ENCODE results near the gene SLC5A6. TPM values are rescaled to one million over a fixed set of nuclear protein-coding genes. Genes with fewer than 3 reads are reported as not detected.

SLC5A6 gene
- total RNA-seq, 1 experiment from 2014 or later, result 111 TPM

DNA sequence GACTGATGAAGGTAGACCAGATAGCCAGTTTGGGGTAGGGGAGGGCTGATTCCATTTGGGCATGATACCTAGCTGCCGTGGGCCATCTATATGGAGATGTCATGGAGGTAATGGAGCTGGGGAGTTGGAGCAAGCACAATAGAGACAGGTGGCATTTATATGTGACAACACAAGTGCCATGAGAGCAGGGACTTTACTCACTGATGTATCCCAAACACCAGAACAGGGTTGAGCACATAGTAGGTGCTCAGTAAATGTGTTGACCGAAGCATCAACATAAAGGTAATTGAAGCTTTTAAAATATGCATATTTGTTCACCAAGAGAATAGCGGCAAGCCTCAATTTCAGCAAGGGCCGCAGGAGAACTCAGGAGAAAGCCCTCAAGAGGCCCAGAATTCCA is 35.8 kb upstream of the SLC5A6 start:
- Mint-ChIP-seq H3K4me3 (no peak overlapping the region), H3K36me3 (peaks cover 16% of the 10 kb centered on the region), H3K4me1 (peaks cover 18% of the 10 kb centered on the region), H3K27ac (no peak overlapping the region), H3K9me3 (no peaks in the 10 kb centered on the region), H3K27me3 (ENCODE audit: low read depth) (peaks cover 7% of the 10 kb centered on the region)
- CTCF ChIA-PET, result interaction anchor here (2.2 to 5.5 kb wide), 3 partner anchors 33 to 54 kb away, joined by 22 to 106 read pairs (median 74); partner anchors contain the start of gene TRIM54
- ATAC-seq (no peak), DNase-seq (ENCODE audit: low spot score) (no peak)
- TF ChIP-seq ZNF671 (CRISPR knock-in tag; IDR thresholded peaks at IDR 0.05), result peak; percentile 78
- peak; percentile 65 for TF ChIP-seq NFATC4 (CRISPR knock-in tag; IDR thresholded peaks at IDR 0.05)
- TF ChIP-seq FOXK1 (CRISPR knock-in tag; IDR thresholded peaks at IDR 0.05), result no peak
- TF ChIP-seq, protein P1, sequence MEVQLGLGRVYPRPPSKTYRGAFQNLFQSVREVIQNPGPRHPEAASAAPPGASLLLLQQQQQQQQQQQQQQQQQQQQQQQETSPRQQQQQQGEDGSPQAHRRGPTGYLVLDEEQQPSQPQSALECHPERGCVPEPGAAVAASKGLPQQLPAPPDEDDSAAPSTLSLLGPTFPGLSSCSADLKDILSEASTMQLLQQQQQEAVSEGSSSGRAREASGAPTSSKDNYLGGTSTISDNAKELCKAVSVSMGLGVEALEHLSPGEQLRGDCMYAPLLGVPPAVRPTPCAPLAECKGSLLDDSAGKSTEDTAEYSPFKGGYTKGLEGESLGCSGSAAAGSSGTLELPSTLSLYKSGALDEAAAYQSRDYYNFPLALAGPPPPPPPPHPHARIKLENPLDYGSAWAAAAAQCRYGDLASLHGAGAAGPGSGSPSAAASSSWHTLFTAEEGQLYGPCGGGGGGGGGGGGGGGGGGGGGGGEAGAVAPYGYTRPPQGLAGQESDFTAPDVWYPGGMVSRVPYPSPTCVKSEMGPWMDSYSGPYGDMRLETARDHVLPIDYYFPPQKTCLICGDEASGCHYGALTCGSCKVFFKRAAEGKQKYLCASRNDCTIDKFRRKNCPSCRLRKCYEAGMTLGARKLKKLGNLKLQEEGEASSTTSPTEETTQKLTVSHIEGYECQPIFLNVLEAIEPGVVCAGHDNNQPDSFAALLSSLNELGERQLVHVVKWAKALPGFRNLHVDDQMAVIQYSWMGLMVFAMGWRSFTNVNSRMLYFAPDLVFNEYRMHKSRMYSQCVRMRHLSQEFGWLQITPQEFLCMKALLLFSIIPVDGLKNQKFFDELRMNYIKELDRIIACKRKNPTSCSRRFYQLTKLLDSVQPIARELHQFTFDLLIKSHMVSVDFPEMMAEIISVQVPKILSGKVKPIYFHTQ (CRISPR knock-in tag; IDR thresholded peaks at IDR 0.05), result 0 out of 2 replicates have a peak, but pooled peaks have one; percentile 5
- no peak for TF ChIP-seq KAT7 (CRISPR knock-in tag; IDR thresholded peaks at IDR 0.05; ENCODE audit: borderline replicate concordance)
- POLR2A ChIA-PET, result interaction anchor here (1.3 kb wide), 1 partner anchor 114 kb away, joined by 4 read pairs; the partner anchor contains the start of gene PREB

- no peak for ATAC-seq
- POLR2A ChIA-PET, result interaction anchor here (1.0 kb wide), 1 partner anchor 10 kb away, joined by 3 read pairs; no protein-coding TSS in a partner anchor
These were observed 33.6 kb upstream of the SLC5A6 start for GRCh38 chr2:27245626-27246025.

GRCh38 chr2:27245116-27245515 is 33.0 kb upstream of the SLC5A6 start:
- Mint-ChIP-seq H3K9me3 (no peaks in the 10 kb centered on the region), H3K27me3 (ENCODE audit: low read depth) (no peaks in the 10 kb centered on the region; the same call in 1 of the 2 replicates), H3K4me3 (no peak overlapping the region), H3K4me1 (no peaks in the 10 kb centered on the region), H3K36me3 (peaks cover 44% of the 10 kb centered on the region), H3K27ac (peak overlapping the region; percentile 65; the same call in 1 of the 2 replicates)
- POLR2A ChIA-PET, result interaction anchor here (1.0 kb wide), 1 partner anchor 9 kb away, joined by 3 read pairs; no protein-coding TSS in a partner anchor
- DNase-seq (ENCODE audit: low spot score) (no peak), ATAC-seq (no peak)
- CTCF ChIA-PET, result interaction anchor here (0.7 to 1.9 kb wide), 4 partner anchors 47 to 221 kb away, joined by 3 to 4 read pairs (median 3); no protein-coding TSS in a partner anchor
- TF ChIP-seq, protein P2, sequence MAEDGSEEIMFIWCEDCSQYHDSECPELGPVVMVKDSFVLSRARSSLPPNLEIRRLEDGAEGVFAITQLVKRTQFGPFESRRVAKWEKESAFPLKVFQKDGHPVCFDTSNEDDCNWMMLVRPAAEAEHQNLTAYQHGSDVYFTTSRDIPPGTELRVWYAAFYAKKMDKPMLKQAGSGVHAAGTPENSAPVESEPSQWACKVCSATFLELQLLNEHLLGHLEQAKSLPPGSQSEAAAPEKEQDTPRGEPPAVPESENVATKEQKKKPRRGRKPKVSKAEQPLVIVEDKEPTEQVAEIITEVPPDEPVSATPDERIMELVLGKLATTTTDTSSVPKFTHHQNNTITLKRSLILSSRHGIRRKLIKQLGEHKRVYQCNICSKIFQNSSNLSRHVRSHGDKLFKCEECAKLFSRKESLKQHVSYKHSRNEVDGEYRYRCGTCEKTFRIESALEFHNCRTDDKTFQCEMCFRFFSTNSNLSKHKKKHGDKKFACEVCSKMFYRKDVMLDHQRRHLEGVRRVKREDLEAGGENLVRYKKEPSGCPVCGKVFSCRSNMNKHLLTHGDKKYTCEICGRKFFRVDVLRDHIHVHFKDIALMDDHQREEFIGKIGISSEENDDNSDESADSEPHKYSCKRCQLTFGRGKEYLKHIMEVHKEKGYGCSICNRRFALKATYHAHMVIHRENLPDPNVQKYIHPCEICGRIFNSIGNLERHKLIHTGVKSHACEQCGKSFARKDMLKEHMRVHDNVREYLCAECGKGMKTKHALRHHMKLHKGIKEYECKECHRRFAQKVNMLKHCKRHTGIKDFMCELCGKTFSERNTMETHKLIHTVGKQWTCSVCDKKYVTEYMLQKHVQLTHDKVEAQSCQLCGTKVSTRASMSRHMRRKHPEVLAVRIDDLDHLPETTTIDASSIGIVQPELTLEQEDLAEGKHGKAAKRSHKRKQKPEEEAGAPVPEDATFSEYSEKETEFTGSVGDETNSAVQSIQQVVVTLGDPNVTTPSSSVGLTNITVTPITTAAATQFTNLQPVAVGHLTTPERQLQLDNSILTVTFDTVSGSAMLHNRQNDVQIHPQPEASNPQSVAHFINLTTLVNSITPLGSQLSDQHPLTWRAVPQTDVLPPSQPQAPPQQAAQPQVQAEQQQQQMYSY (CRISPR knock-in tag; IDR thresholded peaks at IDR 0.05), result no peak
- no peak for TF ChIP-seq SOX15 (CRISPR knock-in tag; IDR thresholded peaks at IDR 0.05)
- no peak for TF ChIP-seq NFATC4 (CRISPR knock-in tag; IDR thresholded peaks at IDR 0.05)
- no peak for TF ChIP-seq PREB (CRISPR knock-in tag; IDR thresholded peaks at IDR 0.05; ENCODE audit: borderline replicate concordance)
- TF ChIP-seq HMGXB4 (CRISPR knock-in tag; IDR thresholded peaks at IDR 0.05), result no peak
- no peak for TF ChIP-seq FOXK1 (CRISPR knock-in tag; IDR thresholded peaks at IDR 0.05)
- TF ChIP-seq, protein P3, sequence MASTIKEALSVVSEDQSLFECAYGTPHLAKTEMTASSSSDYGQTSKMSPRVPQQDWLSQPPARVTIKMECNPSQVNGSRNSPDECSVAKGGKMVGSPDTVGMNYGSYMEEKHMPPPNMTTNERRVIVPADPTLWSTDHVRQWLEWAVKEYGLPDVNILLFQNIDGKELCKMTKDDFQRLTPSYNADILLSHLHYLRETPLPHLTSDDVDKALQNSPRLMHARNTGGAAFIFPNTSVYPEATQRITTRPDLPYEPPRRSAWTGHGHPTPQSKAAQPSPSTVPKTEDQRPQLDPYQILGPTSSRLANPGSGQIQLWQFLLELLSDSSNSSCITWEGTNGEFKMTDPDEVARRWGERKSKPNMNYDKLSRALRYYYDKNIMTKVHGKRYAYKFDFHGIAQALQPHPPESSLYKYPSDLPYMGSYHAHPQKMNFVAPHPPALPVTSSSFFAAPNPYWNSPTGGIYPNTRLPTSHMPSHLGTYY (CRISPR knock-in tag; IDR thresholded peaks at IDR 0.05), result no peak

More at GRCh38 chr2:27245626-27246025, 33.6 kb upstream of the SLC5A6 start:
- CTCF ChIA-PET, result interaction anchor here (1.1 to 1.9 kb wide), 3 partner anchors 46 to 58 kb away, joined by 3 to 4 read pairs (median 3); no protein-coding TSS in a partner anchor
- H3K27ac Mint-ChIP-seq, result no peak overlapping the region
- peaks cover 39% of the 10 kb centered on the region for H3K36me3 Mint-ChIP-seq
- H3K27me3 Mint-ChIP-seq (ENCODE audit: low read depth), result no peaks in the 10 kb centered on the region; the same call in 1 of the 2 replicates
- H3K4me1 Mint-ChIP-seq, result peaks cover 3% of the 10 kb centered on the region
- H3K4me3 Mint-ChIP-seq, result no peak overlapping the region
- no peak for DNase-seq (ENCODE audit: low spot score)
- no peak for TF ChIP-seq SOX15 (CRISPR knock-in tag; IDR thresholded peaks at IDR 0.05)
- no peak for TF ChIP-seq GRHL2 (CRISPR knock-in tag; IDR thresholded peaks at IDR 0.05; ENCODE audit: insufficient replicate concordance, severe bottlenecking)
- no peak for TF ChIP-seq IRF1 (CRISPR knock-in tag; IDR thresholded peaks at IDR 0.05)
- no peak for TF ChIP-seq MXD4 (CRISPR knock-in tag; IDR thresholded peaks at IDR 0.05; ENCODE audit: borderline replicate concordance)
- no peak for TF ChIP-seq ELF4 (CRISPR knock-in tag; IDR thresholded peaks at IDR 0.05; ENCODE audit: low read depth)
- no peak for TF ChIP-seq ZNF317 (CRISPR knock-in tag; IDR thresholded peaks at IDR 0.05; ENCODE audit: borderline replicate concordance, low read depth)
- TF ChIP-seq, protein P4, sequence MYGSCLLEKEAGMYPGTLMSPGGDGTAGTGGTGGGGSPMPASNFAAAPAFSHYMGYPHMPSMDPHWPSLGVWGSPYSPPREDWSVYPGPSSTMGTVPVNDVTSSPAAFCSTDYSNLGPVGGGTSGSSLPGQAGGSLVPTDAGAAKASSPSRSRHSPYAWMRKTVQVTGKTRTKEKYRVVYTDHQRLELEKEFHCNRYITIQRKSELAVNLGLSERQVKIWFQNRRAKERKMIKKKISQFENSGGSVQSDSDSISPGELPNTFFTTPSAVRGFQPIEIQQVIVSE (CRISPR knock-in tag; IDR thresholded peaks at IDR 0.05; ENCODE audit: borderline replicate concordance), result no peak
- H3K9me3 Mint-ChIP-seq, result no peaks in the 10 kb centered on the region

Data from WTC11 (cell line).